GM23338 (cell line): Measurements from ENCODE around the gene NECAP2. TPM values are rescaled to one million over a fixed set of nuclear protein-coding genes. Genes with fewer than 3 reads are reported as not detected.

ENCODE experiments used
- ATAC-seq: fragments of 200-7000 bp; cut with Tn5 transposase; 3 replicates; pipeline ENCODE4 v1.9.1; 2020
- DNase-seq: peaks from one replicate; pipeline ENCODE4 v3.0.0-alpha.2; 2015; ENCODE audit warnings: low spot score
- H2AFZ ChIP-seq: fragments of 200-600 bp; sonication (generic); 2 replicates; pipeline ENCODE4 v1.8.0; 2016; ENCODE audit warnings: antibody characterized with exemption, mild to moderate bottlenecking, moderate library complexity
- H3F3A ChIP-seq: fragments of 200-600 bp; sonication (generic); replicated peaks from 2 replicates; pipeline ENCODE4 v1.8.0; 2017; ENCODE audit warnings: antibody characterized with exemption, mixed run types, low read depth
- H3K27ac ChIP-seq: fragments of 200-600 bp; sonication (generic); 2 replicates; pipeline ENCODE4 v1.6.1; 2016; ENCODE audit warnings: low read depth
- H3K27me3 ChIP-seq: fragments of 200-600 bp; sonication (generic); 2 replicates; pipeline ENCODE4 v1.8.0; 2016; ENCODE audit warnings: mild to moderate bottlenecking, mixed run types, moderate library complexity; ENCODE audit not compliant: insufficient read depth
- H3K36me3 ChIP-seq: fragments of 200-600 bp; sonication (generic); 2 replicates; pipeline ENCODE4 v1.8.0; 2016; ENCODE audit warnings: mild to moderate bottlenecking; ENCODE audit not compliant: insufficient read depth
- H3K4me1 ChIP-seq: fragments of 200-600 bp; sonication (generic); 2 replicates; pipeline ENCODE4 v1.8.0; 2016; ENCODE audit warnings: mild to moderate bottlenecking, moderate library complexity; ENCODE audit not compliant: insufficient read depth
- H3K4me2 ChIP-seq: fragments of 200-600 bp; sonication (generic); 2 replicates; pipeline ENCODE4 v1.7.1; 2017; ENCODE audit warnings: mixed run types
- H3K4me3 ChIP-seq: fragments of 200-600 bp; sonication (generic); 2 replicates; pipeline ENCODE4 v1.6.1; 2016; ENCODE audit warnings: mixed run types
- H3K79me2 ChIP-seq: fragments of 200-600 bp; sonication (generic); replicated peaks from 2 replicates; pipeline ENCODE4 v1.8.0; 2017; ENCODE audit warnings: mild to moderate bottlenecking; ENCODE audit not compliant: insufficient read depth
- H3K9me2 ChIP-seq: fragments of 200-600 bp; sonication (generic); 2 replicates; pipeline ENCODE4 v1.8.0; 2017; ENCODE audit not compliant: insufficient read depth
- H4K20me1 ChIP-seq: fragments of 200-600 bp; sonication (generic); replicated peaks from 2 replicates; pipeline ENCODE4 v1.8.0; 2017; ENCODE audit warnings: mild to moderate bottlenecking; ENCODE audit not compliant: insufficient read depth
- H3K27ac Mint-ChIP-seq: 2 replicates; pipeline ENCODE4 v1.8.0; 2020; ENCODE audit warnings: inconsistent platforms, mild to moderate bottlenecking, moderate library complexity, mixed read lengths
- H3K27me3 Mint-ChIP-seq: 3 replicates; pipeline ENCODE4 v1.8.0; 2022; ENCODE audit warnings: low read depth, mild to moderate bottlenecking, moderate library complexity, mixed read lengths, inconsistent platforms; ENCODE audit not compliant: insufficient read depth, poor library complexity
- H3K36me3 Mint-ChIP-seq: 3 replicates; pipeline ENCODE4 v1.8.0; 2021; ENCODE audit warnings: low read depth, mild to moderate bottlenecking, inconsistent platforms, moderate library complexity, mixed read lengths
- H3K4me1 Mint-ChIP-seq: 3 replicates; pipeline ENCODE4 v1.8.0; 2020; ENCODE audit warnings: mild to moderate bottlenecking, inconsistent platforms, mixed read lengths
- H3K4me3 Mint-ChIP-seq: 3 replicates; pipeline ENCODE4 v1.8.0; 2021; ENCODE audit warnings: moderate library complexity, mild to moderate bottlenecking, inconsistent platforms, mixed read lengths
- H3K9me3 Mint-ChIP-seq: 3 replicates; pipeline ENCODE4 v1.8.0; 2020; ENCODE audit warnings: moderate library complexity, mild to moderate bottlenecking, inconsistent platforms, mixed read lengths
- JUNB ChIP-seq: IDR thresholded peaks from one replicate; pipeline ENCODE4 v1.6.1; 2016; ENCODE audit warnings: antibody characterized with exemption; ENCODE audit not compliant: unreplicated experiment
- polyA plus RNA-seq: library from polyadenylated mRNA; unstranded; fragments of >200 nt; fragmentation: Nextera tagmentation; extraction: Ambion mirVana; gene quantifications from 2 replicates; pipeline ENCODE4 v1.2.1, GENCODE V29; 2016
- total RNA-seq: library from RNA; depleted of rRNA; stranded (reverse); fragments of >200 nt; shearing (Covaris generic); gene quantifications from 2 replicates; pipeline ENCODE4 v1.2.3, GENCODE V29; 2014
- TF ChIP-seq, protein P1 (sequence below): IDR thresholded peaks from one replicate; pipeline ENCODE4 v1.6.1; 2018; ENCODE audit warnings: antibody characterized with exemption; ENCODE audit not compliant: unreplicated experiment
- TF ChIP-seq, protein P2 (sequence below): fragments of 250-450 bp; sonication (Bioruptor Pico); IDR thresholded peaks from 2 replicates; pipeline ENCODE4 v1.5.0; 2020; ENCODE audit warnings: mild to moderate bottlenecking, moderate library complexity

NECAP2 gene
- total and polyA plus RNA-seq, 2 experiments from 2014 or later, result 20.2 to 28.9 TPM

DNA sequence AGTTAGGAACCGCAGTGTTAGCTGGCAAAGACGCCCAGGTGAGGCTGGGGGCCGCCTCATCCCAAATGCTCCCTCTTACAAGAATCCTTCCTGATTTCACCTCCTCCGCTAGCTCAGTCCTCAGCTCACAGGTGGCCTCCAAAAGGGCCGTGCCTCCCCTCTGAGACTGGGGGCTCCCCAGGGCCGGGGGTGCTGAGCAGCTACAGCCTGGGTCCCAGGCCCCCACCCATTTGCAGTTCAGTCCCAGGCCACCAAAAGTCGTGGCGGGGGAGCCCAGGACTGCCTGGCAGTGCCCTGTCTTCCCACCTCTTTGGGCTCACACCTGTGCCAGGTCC lies 43.9 kb downstream of the NECAP2 start:
- H2AFZ ChIP-seq, result no peak overlapping the region
- no peak overlapping the region for H3K27ac ChIP-seq
- no peak overlapping the region for H3K4me2 ChIP-seq
- ATAC-seq (no peak), DNase-seq (no peak)
- no peaks in the 10 kb centered on the region for H3K4me1 ChIP-seq
- Mint-ChIP-seq H3K36me3 (peaks cover 24% of the 10 kb centered on the region), H3K27ac (no peak overlapping the region), H3K4me3 (no peak overlapping the region), H3K4me1 (no peaks in the 10 kb centered on the region), H3K27me3 (peaks cover 4% of the 10 kb centered on the region), H3K9me3 (no peaks in the 10 kb centered on the region)
- H3K9me2 ChIP-seq, result no peaks in the 10 kb centered on the region
- 0 out of 2 replicates have a peak, but pooled peaks cover 3% of the 10 kb centered on the region for H3K36me3 ChIP-seq
- no peaks in the 10 kb centered on the region for H3K79me2 ChIP-seq
- no peaks in the 10 kb centered on the region for H3K27me3 ChIP-seq
- no peaks in the 10 kb centered on the region for H4K20me1 ChIP-seq
- H3F3A ChIP-seq, result no peaks in the 10 kb centered on the region
- TF ChIP-seq, protein P1, sequence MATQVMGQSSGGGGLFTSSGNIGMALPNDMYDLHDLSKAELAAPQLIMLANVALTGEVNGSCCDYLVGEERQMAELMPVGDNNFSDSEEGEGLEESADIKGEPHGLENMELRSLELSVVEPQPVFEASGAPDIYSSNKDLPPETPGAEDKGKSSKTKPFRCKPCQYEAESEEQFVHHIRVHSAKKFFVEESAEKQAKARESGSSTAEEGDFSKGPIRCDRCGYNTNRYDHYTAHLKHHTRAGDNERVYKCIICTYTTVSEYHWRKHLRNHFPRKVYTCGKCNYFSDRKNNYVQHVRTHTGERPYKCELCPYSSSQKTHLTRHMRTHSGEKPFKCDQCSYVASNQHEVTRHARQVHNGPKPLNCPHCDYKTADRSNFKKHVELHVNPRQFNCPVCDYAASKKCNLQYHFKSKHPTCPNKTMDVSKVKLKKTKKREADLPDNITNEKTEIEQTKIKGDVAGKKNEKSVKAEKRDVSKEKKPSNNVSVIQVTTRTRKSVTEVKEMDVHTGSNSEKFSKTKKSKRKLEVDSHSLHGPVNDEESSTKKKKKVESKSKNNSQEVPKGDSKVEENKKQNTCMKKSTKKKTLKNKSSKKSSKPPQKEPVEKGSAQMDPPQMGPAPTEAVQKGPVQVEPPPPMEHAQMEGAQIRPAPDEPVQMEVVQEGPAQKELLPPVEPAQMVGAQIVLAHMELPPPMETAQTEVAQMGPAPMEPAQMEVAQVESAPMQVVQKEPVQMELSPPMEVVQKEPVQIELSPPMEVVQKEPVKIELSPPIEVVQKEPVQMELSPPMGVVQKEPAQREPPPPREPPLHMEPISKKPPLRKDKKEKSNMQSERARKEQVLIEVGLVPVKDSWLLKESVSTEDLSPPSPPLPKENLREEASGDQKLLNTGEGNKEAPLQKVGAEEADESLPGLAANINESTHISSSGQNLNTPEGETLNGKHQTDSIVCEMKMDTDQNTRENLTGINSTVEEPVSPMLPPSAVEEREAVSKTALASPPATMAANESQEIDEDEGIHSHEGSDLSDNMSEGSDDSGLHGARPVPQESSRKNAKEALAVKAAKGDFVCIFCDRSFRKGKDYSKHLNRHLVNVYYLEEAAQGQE, result no peak
- no peak for TF ChIP-seq JUNB
- TF ChIP-seq, protein P2, sequence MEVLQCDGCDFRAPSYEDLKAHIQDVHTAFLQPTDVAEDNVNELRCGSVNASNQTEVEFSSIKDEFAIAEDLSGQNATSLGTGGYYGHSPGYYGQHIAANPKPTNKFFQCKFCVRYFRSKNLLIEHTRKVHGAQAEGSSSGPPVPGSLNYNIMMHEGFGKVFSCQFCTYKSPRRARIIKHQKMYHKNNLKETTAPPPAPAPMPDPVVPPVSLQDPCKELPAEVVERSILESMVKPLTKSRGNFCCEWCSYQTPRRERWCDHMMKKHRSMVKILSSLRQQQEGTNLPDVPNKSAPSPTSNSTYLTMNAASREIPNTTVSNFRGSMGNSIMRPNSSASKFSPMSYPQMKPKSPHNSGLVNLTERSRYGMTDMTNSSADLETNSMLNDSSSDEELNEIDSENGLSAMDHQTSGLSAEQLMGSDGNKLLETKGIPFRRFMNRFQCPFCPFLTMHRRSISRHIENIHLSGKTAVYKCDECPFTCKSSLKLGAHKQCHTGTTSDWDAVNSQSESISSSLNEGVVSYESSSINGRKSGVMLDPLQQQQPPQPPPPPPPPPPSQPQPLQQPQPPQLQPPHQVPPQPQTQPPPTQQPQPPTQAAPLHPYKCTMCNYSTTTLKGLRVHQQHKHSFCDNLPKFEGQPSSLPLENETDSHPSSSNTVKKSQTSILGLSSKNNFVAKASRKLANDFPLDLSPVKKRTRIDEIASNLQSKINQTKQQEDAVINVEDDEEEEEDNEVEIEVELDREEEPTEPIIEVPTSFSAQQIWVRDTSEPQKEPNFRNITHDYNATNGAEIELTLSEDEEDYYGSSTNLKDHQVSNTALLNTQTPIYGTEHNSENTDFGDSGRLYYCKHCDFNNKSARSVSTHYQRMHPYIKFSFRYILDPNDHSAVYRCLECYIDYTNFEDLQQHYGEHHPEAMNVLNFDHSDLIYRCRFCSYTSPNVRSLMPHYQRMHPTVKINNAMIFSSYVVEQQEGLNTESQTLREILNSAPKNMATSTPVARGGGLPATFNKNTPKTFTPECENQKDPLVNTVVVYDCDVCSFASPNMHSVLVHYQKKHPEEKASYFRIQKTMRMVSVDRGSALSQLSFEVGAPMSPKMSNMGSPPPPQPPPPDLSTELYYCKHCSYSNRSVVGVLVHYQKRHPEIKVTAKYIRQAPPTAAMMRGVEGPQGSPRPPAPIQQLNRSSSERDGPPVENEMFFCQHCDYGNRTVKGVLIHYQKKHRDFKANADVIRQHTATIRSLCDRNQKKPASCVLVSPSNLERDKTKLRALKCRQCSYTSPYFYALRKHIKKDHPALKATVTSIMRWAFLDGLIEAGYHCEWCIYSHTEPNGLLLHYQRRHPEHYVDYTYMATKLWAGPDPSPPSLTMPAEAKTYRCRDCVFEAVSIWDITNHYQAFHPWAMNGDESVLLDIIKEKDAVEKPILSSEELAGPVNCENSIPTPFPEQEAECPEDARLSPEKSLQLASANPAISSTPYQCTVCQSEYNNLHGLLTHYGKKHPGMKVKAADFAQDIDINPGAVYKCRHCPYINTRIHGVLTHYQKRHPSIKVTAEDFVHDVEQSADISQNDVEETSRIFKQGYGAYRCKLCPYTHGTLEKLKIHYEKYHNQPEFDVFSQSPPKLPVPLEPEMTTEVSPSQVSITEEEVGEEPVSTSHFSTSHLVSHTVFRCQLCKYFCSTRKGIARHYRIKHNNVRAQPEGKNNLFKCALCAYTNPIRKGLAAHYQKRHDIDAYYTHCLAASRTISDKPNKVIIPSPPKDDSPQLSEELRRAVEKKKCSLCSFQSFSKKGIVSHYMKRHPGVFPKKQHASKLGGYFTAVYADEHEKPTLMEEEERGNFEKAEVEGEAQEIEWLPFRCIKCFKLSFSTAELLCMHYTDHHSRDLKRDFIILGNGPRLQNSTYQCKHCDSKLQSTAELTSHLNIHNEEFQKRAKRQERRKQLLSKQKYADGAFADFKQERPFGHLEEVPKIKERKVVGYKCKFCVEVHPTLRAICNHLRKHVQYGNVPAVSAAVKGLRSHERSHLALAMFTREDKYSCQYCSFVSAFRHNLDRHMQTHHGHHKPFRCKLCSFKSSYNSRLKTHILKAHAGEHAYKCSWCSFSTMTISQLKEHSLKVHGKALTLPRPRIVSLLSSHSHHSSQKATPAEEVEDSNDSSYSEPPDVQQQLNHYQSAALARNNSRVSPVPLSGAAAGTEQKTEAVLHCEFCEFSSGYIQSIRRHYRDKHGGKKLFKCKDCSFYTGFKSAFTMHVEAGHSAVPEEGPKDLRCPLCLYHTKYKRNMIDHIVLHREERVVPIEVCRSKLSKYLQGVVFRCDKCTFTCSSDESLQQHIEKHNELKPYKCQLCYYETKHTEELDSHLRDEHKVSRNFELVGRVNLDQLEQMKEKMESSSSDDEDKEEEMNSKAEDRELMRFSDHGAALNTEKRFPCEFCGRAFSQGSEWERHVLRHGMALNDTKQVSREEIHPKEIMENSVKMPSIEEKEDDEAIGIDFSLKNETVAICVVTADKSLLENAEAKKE (CRISPR knock-in tag), result no peak
- no peak overlapping the region for H3K4me3 ChIP-seq
